T-cell (primary cell): Measurements from ENCODE around the gene SLC8B1. TPM values are rescaled to one million over a fixed set of nuclear protein-coding genes. Genes with fewer than 3 reads are reported as not detected.
A peak's percentile ranks its signal among the peaks of the same experiment; 100 is the strongest.
"Not testable (repeated sequence)": the region's sequence is repeated elsewhere in the genome, so short reads cannot be mapped to it uniquely, and the experiment has no call there.

Source experiments
- ATAC-seq, 4 experiments: fragments of 200-7000 bp in 3 of 4; fragments of 150-1000 bp in 1 of 4; cut with Tn5 transposase; replicated peaks in 1 of 4; 1 replicate in 3 of 4; 2 replicates in 1 of 4; pipeline ENCODE4 v1.10.0; 2021; ENCODE audit warnings: moderate library complexity in 3 of 4, mild to moderate bottlenecking in 2 of 4, moderate number of reproducible peaks in 1 of 4
- CTCF ChIA-PET, 2 donors: fragments of 300-600 bp; sonication (Branson Sonifier 250); formaldehyde crosslinking; loops; one replicate each; lab custom pipeline; 2022; ENCODE audit warnings: antibody characterized with exemption in 2 of 2; lab: Charles Lee
- POLR2A ChIA-PET, 2 donors: fragments of 300-600 bp; sonication (Branson Sonifier 250); formaldehyde crosslinking; loops; one replicate each; lab custom pipeline; 2022; ENCODE audit warnings: antibody characterized with exemption in 2 of 2; lab: Charles Lee
- DNase-seq, 35 experiments: peaks; one replicate each; pipeline versions ENCODE4 v3.0.0 to v3.0.0-alpha.2; 2013 to 2023
- H3K27ac ChIP-seq: one replicate; pipeline ENCODE4 v1.5.1; 2013; ENCODE audit warnings: low read length
- H3K27me3 ChIP-seq, 2 experiments: replicated peaks in 1 of 2; 1 replicate in 1 of 2; 2 replicates in 1 of 2; pipeline versions ENCODE4 v1.6.1 to v1.7.0; 2013; ENCODE audit warnings: low read length in 1 of 2, mixed read lengths in 1 of 2; ENCODE audit not compliant: control insufficient read depth in 2 of 2, insufficient read depth in 2 of 2; ENCODE audit errors: extremely low read depth in 1 of 2
- H3K36me3 ChIP-seq, 2 donors: 1 replicate in 1 of 2; 2 replicates in 1 of 2; pipeline versions ENCODE4 v1.6.1 to v1.7.0; 2013; ENCODE audit warnings: low read length in 1 of 2; ENCODE audit not compliant: control insufficient read depth in 2 of 2, insufficient read depth in 1 of 2; ENCODE audit errors: extremely low read depth in 1 of 2
- H3K4me1 ChIP-seq, 2 experiments: 1 replicate in 1 of 2; 2 replicates in 1 of 2; pipeline versions ENCODE4 v1.6.1 to v1.7.0; 2013; ENCODE audit warnings: low read length in 2 of 2, mixed read lengths in 1 of 2; ENCODE audit not compliant: insufficient read depth in 2 of 2, control insufficient read depth in 1 of 2; ENCODE audit errors: extremely low read depth in 1 of 2
- H3K4me3 ChIP-seq, 2 donors: 1 replicate in 1 of 2; 2 replicates in 1 of 2; pipeline versions ENCODE4 v1.5.1 to v1.7.0; 2013; ENCODE audit warnings: mild to moderate bottlenecking in 2 of 2, low read length in 1 of 2, moderate library complexity in 1 of 2; ENCODE audit not compliant: control insufficient read depth in 1 of 2; ENCODE audit errors: extremely low read depth in 1 of 2
- H3K9me3 ChIP-seq: 2 replicates; pipeline ENCODE4 v1.7.0; 2013
- H3K27ac Mint-ChIP-seq, 2 donors: one replicate each; pipeline ENCODE4 v1.8.0; 2020 to 2021; ENCODE audit warnings: mild to moderate bottlenecking in 2 of 2, mixed read lengths in 2 of 2
- H3K27me3 Mint-ChIP-seq, 2 donors: one replicate each; pipeline ENCODE4 v1.8.0; 2021 to 2022; ENCODE audit warnings: mixed read lengths in 2 of 2
- H3K36me3 Mint-ChIP-seq: one replicate; pipeline ENCODE4 v1.8.0; 2021; ENCODE audit warnings: mixed read lengths
- H3K4me1 Mint-ChIP-seq, 3 donors: one replicate each; pipeline ENCODE4 v1.8.0; 2020 to 2022; ENCODE audit warnings: mixed read lengths in 3 of 3, mild to moderate bottlenecking in 1 of 3
- H3K4me3 Mint-ChIP-seq, 3 donors: one replicate each; pipeline ENCODE4 v1.8.0; 2020 to 2022; ENCODE audit warnings: mild to moderate bottlenecking in 3 of 3, mixed read lengths in 3 of 3, moderate library complexity in 3 of 3
- H3K9me3 Mint-ChIP-seq, 3 donors: one replicate each; pipeline ENCODE4 v1.8.0; 2020 to 2022; ENCODE audit warnings: mixed read lengths in 3 of 3
- WGBS: methylation state at CpG from one replicate; pipeline ENCODE4 v1.1.5; 2013; ENCODE audit warnings: missing lambda C conversion rate; ENCODE audit not compliant: insufficient coverage; 5-methylcytosine and 5-hydroxymethylcytosine counted together
- total RNA-seq, 35 experiments: library from RNA in 6 of 35; stranded (reverse) in 6 of 35; fragments of 120-200 nt in 1 of 35; gene quantifications; one replicate each; pipeline versions ENCODE4 v1.2.1 to v1.2.4 and lab custom pipeline; 2013 to 2026

Gene SLC8B1
- total RNA-seq, 5 donors from 2014 or later (not counting 1 experiment from before 2014, with no cell fraction given) = 76.7 to 120 (median 102) TPM

- H3K4me1 ChIP-seq = peaks cover 4 to 20% of the 10 kb centered on the region in 2 experiments
- no peaks in the 10 kb centered on the region for H3K36me3 ChIP-seq
- no peaks in the 10 kb centered on the region for H3K27me3 Mint-ChIP-seq
- H3K27me3 ChIP-seq = peaks cover 0 to 3% of the 10 kb centered on the region in 2 experiments
- no peaks in the 10 kb centered on the region for H3K9me3 Mint-ChIP-seq
- peak in 6 of 35 experiments; percentile 5 to 27 (median 10) for DNase-seq
- ChIA-PET POLR2A (no interaction called here), CTCF (no interaction called here)
- peak overlapping the region; percentile 88 to 91 for H3K27ac Mint-ChIP-seq
- peaks cover 21 to 26% (median 22%) of the 10 kb centered on the region in 3 donors for H3K4me1 Mint-ChIP-seq
- H3K9me3 ChIP-seq = no peaks in the 10 kb centered on the region
- WGBS = 73% methylated on average over 7 of the region's 11 CpGs
- peaks cover 2% of the 10 kb centered on the region for H3K36me3 Mint-ChIP-seq
- peak overlapping the region; percentile 75 for H3K27ac ChIP-seq
- no peak for ATAC-seq
- H3K4me3 Mint-ChIP-seq = peak overlapping the region; percentile 79 to 90 (median 86)
- H3K4me3 ChIP-seq = peak overlapping the region; percentile 35 to 76
These were observed 24.4 kb upstream of the SLC8B1 start for GRCh38 chr12:113359133-113359938.

- 3% methylated on average over 59 of the region's 67 CpGs for WGBS
- Mint-ChIP-seq H3K4me3 (peak within 1 kb of the TSS; percentile 86 to 90 (median 87)), H3K36me3 (no peaks in the 10 kb centered on the region)
These were observed 23.6 kb upstream of the SLC8B1 start, which contains the start of gene PLBD2 for GRCh38 chr12:113358381-113359132. Gene PLBD2 (plus strand): TSS chr12:113358587. CDS start chr12:113358601, 14 bp downstream.

GRCh38 chr12:113354192-113354591, 19.3 kb upstream of the SLC8B1 start:
- 83% methylated on average over 3 of the region's 7 CpGs for WGBS
- H3K4me3 ChIP-seq, CTCF ChIA-PET, H3K27ac ChIP-seq, H3K27me3 Mint-ChIP-seq, ATAC-seq, H3K27ac Mint-ChIP-seq, H3K36me3 ChIP-seq, DNase-seq, H3K4me3 Mint-ChIP-seq, H3K4me1 Mint-ChIP-seq, H3K27me3 ChIP-seq, H3K9me3 ChIP-seq, H3K9me3 Mint-ChIP-seq, H3K36me3 Mint-ChIP-seq: not testable (repeated sequence)
- POLR2A ChIA-PET = interaction anchor here in 1 of 2 donors (0.6 kb wide), 1 partner anchor 9 kb away, joined by 3 read pairs; no protein-coding TSS in a partner anchor
- peaks cover 3 to 14% of the 10 kb centered on the region in 2 experiments for H3K4me1 ChIP-seq

More at GRCh38 chr12:113358381-113359132, 23.6 kb upstream of the SLC8B1 start, which contains the start of gene PLBD2:
- H3K36me3 ChIP-seq = no peaks in the 10 kb centered on the region
- Mint-ChIP-seq H3K4me1 (peaks cover 19 to 22% (median 19%) of the 10 kb centered on the region in 3 donors), H3K9me3 (no peaks in the 10 kb centered on the region), H3K27ac (peak within 1 kb of the TSS; percentile 91 to 93), H3K27me3 (no peaks in the 10 kb centered on the region)
- H3K27ac ChIP-seq = peak within 1 kb of the TSS; percentile 85
- peaks cover 0 to 3% of the 10 kb centered on the region in 2 experiments for H3K27me3 ChIP-seq
- CTCF ChIA-PET = no interaction called here
- DNase-seq (peak; percentile 87 to 97 (median 94)), ATAC-seq (peak; percentile 90 to 98 (median 96))
- H3K4me1 ChIP-seq = peaks cover 4 to 20% of the 10 kb centered on the region in 2 experiments
- H3K9me3 ChIP-seq = no peaks in the 10 kb centered on the region
- H3K4me3 ChIP-seq = peak within 1 kb of the TSS; percentile 76 to 77
- POLR2A ChIA-PET = no interaction called here

GRCh38 chr12:113351089-113351488, 16.2 kb upstream of the SLC8B1 start:
- no peaks in the 10 kb centered on the region for H3K36me3 Mint-ChIP-seq
- peaks cover 0 to 18% of the 10 kb centered on the region in 2 experiments for H3K27me3 ChIP-seq
- no peak overlapping the region for H3K4me3 Mint-ChIP-seq
- no peak overlapping the region for H3K27ac Mint-ChIP-seq
- no peaks in the 10 kb centered on the region for H3K4me1 Mint-ChIP-seq
- H3K9me3 Mint-ChIP-seq = no peaks in the 10 kb centered on the region
- POLR2A ChIA-PET = no interaction called here
- peaks cover 3 to 8% of the 10 kb centered on the region in 2 donors for H3K27me3 Mint-ChIP-seq
- H3K27ac ChIP-seq = no peak overlapping the region
- ATAC-seq = no peak
- no peak for DNase-seq
- no peaks in the 10 kb centered on the region for H3K9me3 ChIP-seq
- H3K4me3 ChIP-seq = no peak overlapping the region
- H3K4me1 ChIP-seq = no peaks in the 10 kb centered on the region
- H3K36me3 ChIP-seq = no peaks in the 10 kb centered on the region
- CTCF ChIA-PET = no interaction called here

GRCh38 chr12:113348849-113349536, 14.1 kb upstream of the SLC8B1 start:
- H3K27ac Mint-ChIP-seq = no peak overlapping the region
- Histone ChIP-seq H3K4me1 (no peaks in the 10 kb centered on the region), H3K4me3 (no peak overlapping the region), H3K27me3 (peaks cover 0 to 15% of the 10 kb centered on the region in 2 experiments), H3K27ac (no peak overlapping the region), H3K9me3 (no peaks in the 10 kb centered on the region), H3K36me3 (no peaks in the 10 kb centered on the region)
- ChIA-PET POLR2A (no interaction called here), CTCF (interaction anchor here in 1 of 2 donors (0.6 kb wide), 1 partner anchor 1971 kb away, joined by 4 read pairs; no protein-coding TSS in a partner anchor)
- no peaks in the 10 kb centered on the region for H3K4me1 Mint-ChIP-seq
- H3K9me3 Mint-ChIP-seq = no peaks in the 10 kb centered on the region
- H3K27me3 Mint-ChIP-seq = peaks cover 3 to 8% of the 10 kb centered on the region in 2 donors
- DNase-seq (no peak), ATAC-seq (no peak)
- no peaks in the 10 kb centered on the region for H3K36me3 Mint-ChIP-seq
- 76% methylated on average over 16 of the region's 19 CpGs for WGBS
- H3K4me3 Mint-ChIP-seq = no peak overlapping the region

- Histone ChIP-seq H3K4me1 (no peaks in the 10 kb centered on the region), H3K27ac (no peak overlapping the region), H3K9me3 (no peaks in the 10 kb centered on the region), H3K27me3 (peaks cover 0 to 15% of the 10 kb centered on the region in 2 experiments), H3K36me3 (no peaks in the 10 kb centered on the region), H3K4me3 (no peak overlapping the region)
- Mint-ChIP-seq H3K27me3 (peaks cover 3 to 8% of the 10 kb centered on the region in 2 donors), H3K9me3 (no peaks in the 10 kb centered on the region), H3K36me3 (no peaks in the 10 kb centered on the region), H3K4me1 (no peaks in the 10 kb centered on the region), H3K4me3 (no peak overlapping the region), H3K27ac (no peak overlapping the region)
- DNase-seq = no peak
- ChIA-PET POLR2A (no interaction called here), CTCF (interaction anchor here (0.6 to 0.8 kb wide), 2 partner anchors 12 to 39 kb away, joined by 3 read pairs; no protein-coding TSS in a partner anchor)
- WGBS = no CpG with 5 or more reads among the region's 2 CpGs
- ATAC-seq = no peak
These were observed 13.0 kb upstream of the SLC8B1 start for GRCh38 chr12:113347892-113348291.
